Mesenchymal stem cell (in vitro differentiated cells and primary cell): Measurements from ENCODE around the gene CD2AP.

Experiments
- DNase-seq: peaks from one replicate; pipeline ENCODE4 v3.0.0-alpha.2; 2013
- H2AFZ ChIP-seq: one replicate; pipeline ENCODE4 v1.6.1; 2013; ENCODE audit warnings: low read depth, mild to moderate bottlenecking, control low read depth, inconsistent platforms, low read length, moderate library complexity
- H2AK5ac ChIP-seq: 2 replicates; pipeline ENCODE4 v1.6.1; 2013; ENCODE audit warnings: low read length, moderate library complexity, mild to moderate bottlenecking, inconsistent platforms; ENCODE audit not compliant: severe bottlenecking
- H2BK120ac ChIP-seq: one replicate; pipeline ENCODE4 v1.6.1; 2013; ENCODE audit warnings: low read depth, mild to moderate bottlenecking, inconsistent platforms, low read length, moderate library complexity
- H2BK12ac ChIP-seq, 2 experiments: one replicate each; pipeline ENCODE4 v1.6.1; 2013; ENCODE audit warnings: inconsistent platforms in 2 of 2, low read length in 2 of 2, mild to moderate bottlenecking in 2 of 2, moderate library complexity in 2 of 2, control low read depth in 1 of 2
- H2BK15ac ChIP-seq: one replicate; pipeline ENCODE4 v1.6.1; 2013; ENCODE audit warnings: mild to moderate bottlenecking, low read depth, inconsistent platforms; ENCODE audit not compliant: poor library complexity, severe bottlenecking
- H2BK5ac ChIP-seq: 2 replicates; pipeline ENCODE4 v1.6.1; 2013; ENCODE audit warnings: low read depth, mild to moderate bottlenecking, low read length, control low read depth, inconsistent platforms; ENCODE audit not compliant: poor library complexity, severe bottlenecking
- H3K14ac ChIP-seq, 2 experiments: one replicate each; pipeline ENCODE4 v1.6.1; 2013; ENCODE audit warnings: inconsistent platforms in 2 of 2, low read length in 2 of 2, control low read depth in 1 of 2, mild to moderate bottlenecking in 1 of 2, moderate library complexity in 1 of 2
- H3K18ac ChIP-seq, 2 experiments: one replicate each; pipeline ENCODE4 v1.6.1; 2013; ENCODE audit warnings: inconsistent platforms in 2 of 2, low read length in 2 of 2, control low read depth in 1 of 2, low read depth in 1 of 2, mild to moderate bottlenecking in 1 of 2
- H3K23ac ChIP-seq, 2 experiments: one replicate each; pipeline ENCODE4 v1.6.1; 2013; ENCODE audit warnings: inconsistent platforms in 2 of 2, low read length in 2 of 2, mild to moderate bottlenecking in 2 of 2, moderate library complexity in 2 of 2, control low read depth in 1 of 2
- H3K27ac ChIP-seq: 2 replicates; pipeline ENCODE4 v1.5.1; 2013; ENCODE audit warnings: mild to moderate bottlenecking, moderate library complexity, low read length, control low read depth, inconsistent platforms; ENCODE audit not compliant: poor library complexity, severe bottlenecking
- H3K27me3 ChIP-seq, 2 experiments: 2 replicates each; pipeline versions ENCODE4 v1.6.1 to v1.7.0; 2013; ENCODE audit warnings: low read length in 2 of 2, mild to moderate bottlenecking in 2 of 2, moderate library complexity in 2 of 2, control low read depth in 1 of 2, inconsistent platforms in 1 of 2; ENCODE audit not compliant: control insufficient read depth in 1 of 2, insufficient read depth in 1 of 2
- H3K36me3 ChIP-seq, 2 experiments: 2 replicates each; pipeline versions ENCODE4 v1.6.1 to v1.7.0; 2013; ENCODE audit warnings: low read length in 2 of 2, control low read depth in 1 of 2, inconsistent platforms in 1 of 2, low read depth in 1 of 2, mild to moderate bottlenecking in 1 of 2; ENCODE audit not compliant: insufficient read depth in 2 of 2, control insufficient read depth in 1 of 2
- H3K4ac ChIP-seq, 2 experiments: one replicate each; pipeline ENCODE4 v1.6.1; 2013; ENCODE audit warnings: inconsistent platforms in 2 of 2, low read length in 2 of 2, mild to moderate bottlenecking in 2 of 2, moderate library complexity in 2 of 2, control low read depth in 1 of 2, low read depth in 1 of 2
- H3K4me1 ChIP-seq: 2 replicates; pipeline ENCODE4 v1.6.1; 2013; ENCODE audit warnings: low read depth, low read length, control low read depth; ENCODE audit not compliant: control insufficient read depth, insufficient read depth
- H3K4me2 ChIP-seq: 2 replicates; pipeline ENCODE4 v1.6.1; 2013; ENCODE audit warnings: low read length, mild to moderate bottlenecking, inconsistent platforms; ENCODE audit not compliant: poor library complexity, severe bottlenecking
- H3K4me3 ChIP-seq, 2 experiments: 2 replicates each; pipeline versions ENCODE4 v1.5.1 to v1.7.0; 2013; ENCODE audit warnings: low read length in 2 of 2, mild to moderate bottlenecking in 2 of 2, control low read depth in 1 of 2, low read depth in 1 of 2; ENCODE audit not compliant: insufficient read depth in 1 of 2
- H3K79me1 ChIP-seq: replicated peaks from 2 replicates; pipeline ENCODE4 v1.6.1; 2013; ENCODE audit warnings: mild to moderate bottlenecking, control low read depth, low read length, inconsistent platforms; ENCODE audit not compliant: poor library complexity, severe bottlenecking
- H3K9ac ChIP-seq: 2 replicates; pipeline ENCODE4 v1.7.0; 2013; ENCODE audit warnings: mild to moderate bottlenecking, low read length, moderate library complexity
- H3K9me3 ChIP-seq: 2 replicates; pipeline ENCODE4 v1.7.0; 2013; ENCODE audit warnings: mild to moderate bottlenecking, low read length; ENCODE audit not compliant: control insufficient read depth
- H4K8ac ChIP-seq: one replicate; pipeline ENCODE4 v1.6.1; 2013; ENCODE audit warnings: inconsistent platforms, mild to moderate bottlenecking, low read length, moderate library complexity
- H4K91ac ChIP-seq: one replicate; pipeline ENCODE4 v1.6.1; 2013; ENCODE audit warnings: mild to moderate bottlenecking, low read length, inconsistent platforms
- WGBS: methylation state at CpG from one replicate; pipeline ENCODE4 v1.1.7; 2013; ENCODE audit warnings: mixed read lengths; 5-methylcytosine and 5-hydroxymethylcytosine counted together

CD2AP gene

GRCh38 chr6:47571488-47571887 is 93.9 kb downstream of the CD2AP start:
- H3K36me3 ChIP-seq = peaks cover 0 to 14% of the 10 kb centered on the region in 2 experiments
- H3K27me3 ChIP-seq = no peaks in the 10 kb centered on the region
- 98% methylated on average over 2 of the region's 2 CpGs for WGBS
- no peak overlapping the region for H3K4me2 ChIP-seq
- H2BK120ac ChIP-seq = no peak overlapping the region
- H3K27ac ChIP-seq = no peak overlapping the region
- no peak overlapping the region for H4K91ac ChIP-seq
- no peaks in the 10 kb centered on the region for H3K4me1 ChIP-seq
- no peak overlapping the region for H2BK12ac ChIP-seq
- H3K79me1 ChIP-seq = peaks cover 11% of the 10 kb centered on the region
- H4K8ac ChIP-seq = no peak overlapping the region
- no peak overlapping the region for H3K14ac ChIP-seq
- no peak overlapping the region for H3K9ac ChIP-seq
- no peak for DNase-seq
- no peaks in the 10 kb centered on the region for H3K9me3 ChIP-seq
- H2AFZ ChIP-seq = no peak overlapping the region
- H2AK5ac ChIP-seq = no peak overlapping the region
- H2BK5ac ChIP-seq = no peak overlapping the region
- no peak overlapping the region for H3K18ac ChIP-seq
- H3K4me3 ChIP-seq = no peak overlapping the region
- H2BK15ac ChIP-seq = no peak overlapping the region
- H3K4ac ChIP-seq = no peak overlapping the region
- H3K23ac ChIP-seq = no peak overlapping the region

- no peaks in the 10 kb centered on the region for H3K4me1 ChIP-seq
- no CpG with 5 or more reads among the region's 2 CpGs for WGBS
- H3K4me2 ChIP-seq = no peak overlapping the region
- no peak overlapping the region for H3K14ac ChIP-seq
- no peak overlapping the region for H2BK12ac ChIP-seq
- DNase-seq = no peak
- H3K4me3 ChIP-seq = no peak overlapping the region
- H2AFZ ChIP-seq = no peak overlapping the region
- no peak overlapping the region for H3K27ac ChIP-seq
- H3K9me3 ChIP-seq = no peaks in the 10 kb centered on the region
- H3K9ac ChIP-seq = no peak overlapping the region
- peaks cover 1 to 30% of the 10 kb centered on the region in 2 experiments for H3K36me3 ChIP-seq
- H3K23ac ChIP-seq = no peak overlapping the region
- H2BK120ac ChIP-seq = no peak overlapping the region
- H2BK5ac ChIP-seq = no peak overlapping the region
- no peak overlapping the region for H4K91ac ChIP-seq
- no peak overlapping the region for H3K4ac ChIP-seq
- peaks cover 10% of the 10 kb centered on the region for H3K79me1 ChIP-seq
- no peak overlapping the region for H2BK15ac ChIP-seq
- H3K27me3 ChIP-seq = no peaks in the 10 kb centered on the region
- H2AK5ac ChIP-seq = no peak overlapping the region
- H3K18ac ChIP-seq = no peak overlapping the region
- no peak overlapping the region for H4K8ac ChIP-seq
Observed at GRCh38 chr6:47573109-47573508, 95.5 kb downstream of the CD2AP start.

DNA sequence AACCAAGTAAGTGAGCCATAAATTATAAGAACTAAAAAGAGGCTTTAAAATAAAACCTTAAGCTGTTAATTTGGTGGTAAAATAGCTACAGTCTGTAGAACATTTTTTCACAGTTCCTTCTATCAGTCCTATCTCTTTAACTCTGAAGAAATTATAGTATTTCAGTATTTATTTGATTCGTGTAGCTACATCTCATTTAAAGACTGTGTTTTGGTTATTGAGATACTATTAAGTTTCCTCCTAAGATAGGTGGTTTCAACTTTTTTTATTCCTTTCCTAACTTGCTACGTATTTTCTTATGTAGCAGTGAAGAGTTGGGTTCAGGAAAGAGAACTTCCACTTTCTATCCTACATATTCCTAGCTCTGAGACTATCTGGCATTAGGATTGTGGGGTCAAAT is 97.2 kb downstream of the CD2AP start:
- Histone ChIP-seq H4K91ac (no peak overlapping the region), H3K4me3 (no peak overlapping the region), H3K4me1 (no peaks in the 10 kb centered on the region), H4K8ac (no peak overlapping the region), H2BK5ac (no peak overlapping the region), H3K27me3 (no peaks in the 10 kb centered on the region), H2BK120ac (no peak overlapping the region), H2AK5ac (no peak overlapping the region), H3K4ac (no peak overlapping the region), H3K79me1 (peaks cover 14% of the 10 kb centered on the region), H3K27ac (no peak overlapping the region), H3K9ac (no peak overlapping the region), H3K4me2 (no peak overlapping the region), H3K36me3 (peaks cover 7 to 47% of the 10 kb centered on the region in 2 experiments), H3K18ac (no peak overlapping the region), H2BK15ac (no peak overlapping the region), H2BK12ac (no peak overlapping the region), H3K14ac (no peak overlapping the region), H3K9me3 (no peaks in the 10 kb centered on the region), H3K23ac (no peak overlapping the region), H2AFZ (no peak overlapping the region)
- no peak for DNase-seq
- no CpG with 5 or more reads among the region's 2 CpGs for WGBS

GRCh38 chr6:47579040-47579439 is 101.5 kb downstream of the CD2AP start:
- H2BK120ac ChIP-seq = no peak overlapping the region
- H3K4me3 ChIP-seq = no peak overlapping the region
- DNase-seq = no peak
- H3K79me1 ChIP-seq = peaks cover 11% of the 10 kb centered on the region
- H2AFZ ChIP-seq = no peak overlapping the region
- no peak overlapping the region for H3K9ac ChIP-seq
- H3K4ac ChIP-seq = no peak overlapping the region
- H3K27me3 ChIP-seq = no peaks in the 10 kb centered on the region
- no peak overlapping the region for H3K27ac ChIP-seq
- no peak overlapping the region for H3K4me2 ChIP-seq
- H3K23ac ChIP-seq = no peak overlapping the region
- H3K18ac ChIP-seq = no peak overlapping the region
- H3K4me1 ChIP-seq = no peaks in the 10 kb centered on the region
- H3K36me3 ChIP-seq = peaks cover 7 to 80% of the 10 kb centered on the region in 2 experiments
- H2AK5ac ChIP-seq = no peak overlapping the region
- H3K14ac ChIP-seq = no peak overlapping the region
- no peak overlapping the region for H4K8ac ChIP-seq
- H4K91ac ChIP-seq = no peak overlapping the region
- 100% methylated on average over 3 of the region's 4 CpGs for WGBS
- H2BK5ac ChIP-seq = no peak overlapping the region
- H2BK15ac ChIP-seq = no peak overlapping the region
- H2BK12ac ChIP-seq = no peak overlapping the region
- H3K9me3 ChIP-seq = no peaks in the 10 kb centered on the region
